Skeletal muscle tissue (tissue), 4 donors: ENCODE measurements around the gene MYO1D. TPM values are rescaled to one million over a fixed set of nuclear protein-coding genes. Genes with fewer than 3 reads are reported as not detected.

ENCODE experiments used
- H3K27ac ChIP-seq: one replicate; pipeline ENCODE4 v1.7.0; 2013; ENCODE audit warnings: mild to moderate bottlenecking, low read depth, low read length, inconsistent platforms
- H3K27me3 ChIP-seq, 3 donors: one replicate each; pipeline ENCODE4 v1.7.0; 2013; ENCODE audit warnings: low read length in 3 of 3; ENCODE audit not compliant: control insufficient read depth in 3 of 3, insufficient read depth in 3 of 3
- H3K36me3 ChIP-seq, 3 donors: one replicate each; pipeline ENCODE4 v1.7.0; 2013; ENCODE audit warnings: low read length in 3 of 3; ENCODE audit not compliant: control insufficient read depth in 3 of 3, insufficient read depth in 3 of 3
- H3K4me1 ChIP-seq, 3 donors: one replicate each; pipeline ENCODE4 v1.7.0; 2013; ENCODE audit warnings: low read length in 3 of 3, mild to moderate bottlenecking in 3 of 3; ENCODE audit not compliant: control insufficient read depth in 3 of 3, insufficient read depth in 3 of 3
- H3K4me3 ChIP-seq, 3 donors: one replicate each; pipeline ENCODE4 v1.7.0; 2013; ENCODE audit warnings: low read length in 3 of 3
- H3K9ac ChIP-seq, 3 donors: one replicate each; pipeline ENCODE4 v1.7.0; 2013; ENCODE audit warnings: low read length in 3 of 3, mild to moderate bottlenecking in 3 of 3, moderate library complexity in 2 of 3, low read depth in 1 of 3
- H3K9me3 ChIP-seq, 3 donors: one replicate each; pipeline ENCODE4 v1.7.0; 2013; ENCODE audit warnings: low read length in 3 of 3; ENCODE audit not compliant: control insufficient read depth in 3 of 3
- total RNA-seq: library from RNA; depleted of rRNA; stranded (reverse); fragments of >200 nt; gene quantifications from one replicate; pipeline ENCODE4 v1.2.3, GENCODE V29; 2014
- donor health status: Osteomylitis.

MYO1D gene
- total RNA-seq, 1 donor from 2014 or later = 15.1 TPM

GRCh38 chr17:32552280-32552679 lies 324.6 kb downstream of the MYO1D start:
- Histone ChIP-seq H3K4me3 (no peak overlapping the region), H3K4me1 (no peaks in the 10 kb centered on the region), H3K27ac (no peak overlapping the region), H3K27me3 (no peaks in the 10 kb centered on the region), H3K9ac (no peak overlapping the region), H3K9me3 (no peaks in the 10 kb centered on the region), H3K36me3 (no peaks in the 10 kb centered on the region)

GRCh38 chr17:32551186-32551955 lies 325.6 kb downstream of the MYO1D start:
- Histone ChIP-seq H3K4me1 (no peaks in the 10 kb centered on the region), H3K9ac (no peak overlapping the region), H3K27me3 (no peaks in the 10 kb centered on the region), H3K4me3 (no peak overlapping the region), H3K27ac (no peak overlapping the region), H3K9me3 (no peaks in the 10 kb centered on the region), H3K36me3 (no peaks in the 10 kb centered on the region)

- H3K4me3 ChIP-seq = no peak overlapping the region
- no peaks in the 10 kb centered on the region for H3K4me1 ChIP-seq
- H3K27ac ChIP-seq = no peak overlapping the region
- no peaks in the 10 kb centered on the region for H3K36me3 ChIP-seq
- no peak overlapping the region for H3K9ac ChIP-seq
- H3K27me3 ChIP-seq = no peaks in the 10 kb centered on the region
- H3K9me3 ChIP-seq = no peaks in the 10 kb centered on the region
Observed at GRCh38 chr17:32549559-32549958, 327.4 kb downstream of the MYO1D start.

GRCh38 chr17:32546031-32546444 lies 330.9 kb downstream of the MYO1D start:
- H3K36me3 ChIP-seq = no peaks in the 10 kb centered on the region
- no peak overlapping the region for H3K27ac ChIP-seq
- H3K4me3 ChIP-seq = no peak overlapping the region
- H3K27me3 ChIP-seq = no peaks in the 10 kb centered on the region
- no peak overlapping the region for H3K9ac ChIP-seq
- H3K9me3 ChIP-seq = no peaks in the 10 kb centered on the region
- no peaks in the 10 kb centered on the region for H3K4me1 ChIP-seq

- H3K27me3 ChIP-seq = no peaks in the 10 kb centered on the region
- no peak overlapping the region for H3K27ac ChIP-seq
- H3K9me3 ChIP-seq = no peaks in the 10 kb centered on the region
- no peaks in the 10 kb centered on the region for H3K36me3 ChIP-seq
- no peak overlapping the region for H3K9ac ChIP-seq
- H3K4me3 ChIP-seq = no peak overlapping the region
- no peaks in the 10 kb centered on the region for H3K4me1 ChIP-seq
Observed at GRCh38 chr17:32542186-32542585, 334.7 kb downstream of the MYO1D start.

GRCh38 chr17:32541640-32542039 lies 335.3 kb downstream of the MYO1D start:
- no peak overlapping the region for H3K4me3 ChIP-seq
- no peaks in the 10 kb centered on the region for H3K27me3 ChIP-seq
- no peaks in the 10 kb centered on the region for H3K9me3 ChIP-seq
- H3K36me3 ChIP-seq = no peaks in the 10 kb centered on the region
- no peak overlapping the region for H3K27ac ChIP-seq
- no peak overlapping the region for H3K9ac ChIP-seq
- peaks cover 0 to 5% (median 0%) of the 10 kb centered on the region in 3 donors for H3K4me1 ChIP-seq

GRCh38 chr17:32536736-32537643 lies 339.9 kb downstream of the MYO1D start:
- no peaks in the 10 kb centered on the region for H3K9me3 ChIP-seq
- no peak overlapping the region for H3K9ac ChIP-seq
- H3K36me3 ChIP-seq = no peaks in the 10 kb centered on the region
- H3K27me3 ChIP-seq = no peaks in the 10 kb centered on the region
- H3K4me3 ChIP-seq = no peak overlapping the region
- H3K4me1 ChIP-seq = peaks cover 0 to 6% (median 0%) of the 10 kb centered on the region in 3 donors
- H3K27ac ChIP-seq = no peak overlapping the region

- H3K27me3 ChIP-seq = no peaks in the 10 kb centered on the region
- no peak overlapping the region for H3K9ac ChIP-seq
- H3K27ac ChIP-seq = no peak overlapping the region
- H3K4me1 ChIP-seq = peaks cover 0 to 6% (median 0%) of the 10 kb centered on the region in 3 donors
- no peaks in the 10 kb centered on the region for H3K9me3 ChIP-seq
- no peak overlapping the region for H3K4me3 ChIP-seq
- H3K36me3 ChIP-seq = no peaks in the 10 kb centered on the region
Observed at GRCh38 chr17:32533296-32533695, 343.6 kb downstream of the MYO1D start.

GRCh38 chr17:32529604-32530003 lies 347.3 kb downstream of the MYO1D start:
- no peak overlapping the region for H3K4me3 ChIP-seq
- H3K9me3 ChIP-seq = no peaks in the 10 kb centered on the region
- H3K9ac ChIP-seq = no peak overlapping the region

GRCh38 chr17:32528825-32529224 lies 348.1 kb downstream of the MYO1D start:
- Histone ChIP-seq H3K27me3 (no peaks in the 10 kb centered on the region), H3K4me3 (no peak overlapping the region), H3K9me3 (no peaks in the 10 kb centered on the region), H3K27ac (no peak overlapping the region), H3K36me3 (no peaks in the 10 kb centered on the region), H3K4me1 (peaks cover 7 to 12% (median 10%) of the 10 kb centered on the region in 3 donors), H3K9ac (no peak overlapping the region)

More at GRCh38 chr17:32529604-32530003, 347.3 kb downstream of the MYO1D start:
- Histone ChIP-seq H3K27ac (no peak overlapping the region), H3K4me1 (peaks cover 7 to 12% (median 10%) of the 10 kb centered on the region in 3 donors), H3K36me3 (no peaks in the 10 kb centered on the region), H3K27me3 (no peaks in the 10 kb centered on the region)
